BE2C (cell line): ENCODE measurements around the gene FBLN1.

Source experiments
- DNase-seq: peaks from one replicate; pipeline ENCODE4 v3.0.0-alpha.2; 2020
- H3K27me3 ChIP-seq: fragments of 250-450 bp; sonication (Bioruptor Pico); 2 replicates; pipeline ENCODE4 v1.5.1; 2020; ENCODE audit warnings: mild to moderate bottlenecking
- H3K36me3 ChIP-seq: fragments of 250-450 bp; sonication (Bioruptor Pico); 2 replicates; pipeline ENCODE4 v1.5.1; 2020; ENCODE audit warnings: mild to moderate bottlenecking
- H3K4me1 ChIP-seq: fragments of 250-450 bp; sonication (Bioruptor Pico); 2 replicates; pipeline ENCODE4 v1.5.1; 2020
- H3K4me3 ChIP-seq: 2 replicates; pipeline ENCODE4 v1.5.1; 2011; ENCODE audit warnings: low read depth, low read length
- H3K9me3 ChIP-seq: fragments of 250-450 bp; sonication (Bioruptor Pico); 2 replicates; pipeline ENCODE4 v1.5.1; 2020
- TF ChIP-seq, protein P1 (sequence below): IDR thresholded peaks from 2 replicates; pipeline ENCODE4 v1.5.1; 2012; ENCODE audit warnings: mild to moderate bottlenecking, low read depth, low read length

FBLN1 gene

DNA sequence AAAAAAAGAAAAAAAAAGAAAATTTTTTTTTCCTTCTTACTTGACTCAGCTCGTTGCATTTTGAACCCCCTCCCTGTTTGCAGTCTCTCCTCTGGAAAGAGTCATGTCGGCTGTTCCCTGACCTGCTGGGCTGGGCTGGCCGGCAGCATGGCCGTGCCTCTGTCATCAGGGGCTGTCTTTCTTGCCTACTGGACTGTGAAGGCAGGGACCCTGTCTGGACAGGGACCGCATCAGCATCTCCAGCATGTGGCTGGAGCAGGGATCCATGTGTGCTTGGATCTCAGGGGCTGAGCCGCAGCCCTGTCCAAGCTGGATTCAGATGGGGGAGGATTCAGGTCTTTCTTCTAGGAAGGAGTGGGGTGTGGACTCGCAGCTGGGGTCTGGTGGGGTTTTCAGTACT, 15.5 kb downstream of the FBLN1 start:
- Histone ChIP-seq H3K4me1 (peaks cover 9% of the 10 kb centered on the region), H3K36me3 (no peaks in the 10 kb centered on the region), H3K4me3 (no peak overlapping the region), H3K9me3 (no peaks in the 10 kb centered on the region), H3K27me3 (no peaks in the 10 kb centered on the region)
- TF ChIP-seq, protein P1, sequence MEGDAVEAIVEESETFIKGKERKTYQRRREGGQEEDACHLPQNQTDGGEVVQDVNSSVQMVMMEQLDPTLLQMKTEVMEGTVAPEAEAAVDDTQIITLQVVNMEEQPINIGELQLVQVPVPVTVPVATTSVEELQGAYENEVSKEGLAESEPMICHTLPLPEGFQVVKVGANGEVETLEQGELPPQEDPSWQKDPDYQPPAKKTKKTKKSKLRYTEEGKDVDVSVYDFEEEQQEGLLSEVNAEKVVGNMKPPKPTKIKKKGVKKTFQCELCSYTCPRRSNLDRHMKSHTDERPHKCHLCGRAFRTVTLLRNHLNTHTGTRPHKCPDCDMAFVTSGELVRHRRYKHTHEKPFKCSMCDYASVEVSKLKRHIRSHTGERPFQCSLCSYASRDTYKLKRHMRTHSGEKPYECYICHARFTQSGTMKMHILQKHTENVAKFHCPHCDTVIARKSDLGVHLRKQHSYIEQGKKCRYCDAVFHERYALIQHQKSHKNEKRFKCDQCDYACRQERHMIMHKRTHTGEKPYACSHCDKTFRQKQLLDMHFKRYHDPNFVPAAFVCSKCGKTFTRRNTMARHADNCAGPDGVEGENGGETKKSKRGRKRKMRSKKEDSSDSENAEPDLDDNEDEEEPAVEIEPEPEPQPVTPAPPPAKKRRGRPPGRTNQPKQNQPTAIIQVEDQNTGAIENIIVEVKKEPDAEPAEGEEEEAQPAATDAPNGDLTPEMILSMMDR = no peak
- DNase-seq = no peak

- DNase-seq = no peak
Observed at GRCh38 chr22:45518580-45518991, 15.9 kb downstream of the FBLN1 start.

GRCh38 chr22:45521178-45521577, 18.5 kb downstream of the FBLN1 start:
- Histone ChIP-seq H3K9me3 (no peaks in the 10 kb centered on the region), H3K4me1 (peaks cover 4% of the 10 kb centered on the region), H3K4me3 (no peak overlapping the region), H3K36me3 (no peaks in the 10 kb centered on the region), H3K27me3 (no peaks in the 10 kb centered on the region)
- no peak for DNase-seq
- TF ChIP-seq, protein P1 = no peak

More at GRCh38 chr22:45518580-45518991, 15.9 kb downstream of the FBLN1 start:
- Histone ChIP-seq H3K36me3 (no peaks in the 10 kb centered on the region), H3K4me3 (no peak overlapping the region), H3K27me3 (no peaks in the 10 kb centered on the region), H3K4me1 (peaks cover 9% of the 10 kb centered on the region), H3K9me3 (no peaks in the 10 kb centered on the region)
- TF ChIP-seq, protein P1 = no peak

DNA sequence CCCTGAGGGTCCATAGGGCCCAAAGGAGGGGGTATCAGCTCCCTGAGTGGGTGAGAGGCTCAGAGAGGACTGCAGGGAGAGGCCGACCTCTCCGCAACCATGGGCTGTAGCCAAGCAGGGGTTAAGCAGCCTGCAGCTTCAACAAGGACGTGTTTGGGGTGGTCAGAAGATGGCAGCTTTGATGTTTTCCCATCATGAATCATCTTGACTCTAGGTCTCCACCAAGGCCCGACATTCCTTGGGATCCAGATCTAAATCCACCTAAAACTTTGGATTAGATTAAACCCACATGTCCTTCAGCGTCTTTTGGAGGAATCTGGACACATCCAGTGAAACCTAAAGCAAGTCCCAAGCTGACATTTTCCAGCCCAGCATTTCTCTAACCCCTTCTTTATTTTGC, 19.8 kb downstream of the FBLN1 start:
- H3K4me1 ChIP-seq = no peaks in the 10 kb centered on the region
- TF ChIP-seq, protein P1 = no peak
- no peaks in the 10 kb centered on the region for H3K36me3 ChIP-seq
- H3K9me3 ChIP-seq = no peaks in the 10 kb centered on the region
- no peak overlapping the region for H3K4me3 ChIP-seq
- no peaks in the 10 kb centered on the region for H3K27me3 ChIP-seq
- DNase-seq = no peak

DNA sequence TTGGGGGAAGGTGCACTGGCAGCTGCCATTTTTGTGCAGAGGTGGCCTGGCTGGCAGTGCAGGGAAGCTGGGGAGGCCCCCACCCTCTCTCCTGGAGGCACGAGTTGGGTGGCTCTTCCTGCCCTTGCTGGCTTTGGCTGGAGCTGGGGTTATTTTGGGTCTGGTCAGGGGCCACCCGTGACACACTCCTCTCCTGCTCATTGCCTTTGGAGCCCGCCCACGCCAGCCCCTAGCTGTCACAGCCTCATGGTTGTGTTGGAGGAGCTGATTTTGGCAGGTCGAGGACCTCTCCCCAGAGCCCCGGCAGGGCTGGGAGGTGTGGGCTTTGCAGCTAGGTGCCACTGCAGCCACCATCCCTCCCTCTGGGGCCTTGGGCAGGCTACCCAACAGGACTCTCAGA, 21.5 kb downstream of the FBLN1 start:
- H3K27me3 ChIP-seq = no peaks in the 10 kb centered on the region
- H3K4me3 ChIP-seq = no peak overlapping the region
- H3K36me3 ChIP-seq = no peaks in the 10 kb centered on the region
- no peaks in the 10 kb centered on the region for H3K9me3 ChIP-seq
- no peak for DNase-seq
- TF ChIP-seq, protein P1 = no peak
- no peaks in the 10 kb centered on the region for H3K4me1 ChIP-seq

DNA sequence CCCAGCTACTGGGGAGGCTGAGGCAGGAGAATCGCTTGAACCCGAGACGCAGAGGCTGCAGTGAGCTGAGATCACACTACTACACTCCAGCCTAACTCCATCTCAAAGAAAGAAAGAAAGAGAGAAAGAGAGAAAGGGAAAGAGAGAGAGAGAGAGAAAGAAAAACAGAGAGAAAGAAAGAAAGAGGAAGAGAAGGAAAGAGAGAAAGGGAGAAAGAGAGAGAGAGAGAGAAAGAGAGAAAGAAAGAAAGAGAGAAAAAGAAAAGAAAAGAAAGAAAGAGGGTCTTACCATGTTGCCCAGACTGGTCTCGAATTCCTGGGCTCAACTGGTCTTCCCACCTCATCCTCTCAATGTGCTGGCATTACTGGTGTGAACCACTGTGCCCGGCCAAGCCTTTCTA, 22.3 kb downstream of the FBLN1 start:
- DNase-seq = no peak
- Histone ChIP-seq H3K9me3 (no peaks in the 10 kb centered on the region), H3K36me3 (no peaks in the 10 kb centered on the region), H3K4me1 (no peaks in the 10 kb centered on the region), H3K4me3 (no peak overlapping the region), H3K27me3 (no peaks in the 10 kb centered on the region)
- TF ChIP-seq, protein P1 = no peak
